GM18499 (cell line): ENCODE data around the gene MSMO1.
A peak's percentile ranks its signal among the peaks of the same experiment; 100 is the strongest.
"Not testable (repeated sequence)": the region's sequence is repeated elsewhere in the genome, so short reads cannot be mapped to it uniquely, and the experiment has no call there.

Experiments
- ATAC-seq: cut with Tn5 transposase; IDR thresholded peaks from one replicate; pipeline ENCODE4 v1.9.1; 2021; ENCODE audit warnings: moderate number of reproducible peaks; ENCODE audit not compliant: insufficient read depth, unreplicated experiment

Gene MSMO1

DNA sequence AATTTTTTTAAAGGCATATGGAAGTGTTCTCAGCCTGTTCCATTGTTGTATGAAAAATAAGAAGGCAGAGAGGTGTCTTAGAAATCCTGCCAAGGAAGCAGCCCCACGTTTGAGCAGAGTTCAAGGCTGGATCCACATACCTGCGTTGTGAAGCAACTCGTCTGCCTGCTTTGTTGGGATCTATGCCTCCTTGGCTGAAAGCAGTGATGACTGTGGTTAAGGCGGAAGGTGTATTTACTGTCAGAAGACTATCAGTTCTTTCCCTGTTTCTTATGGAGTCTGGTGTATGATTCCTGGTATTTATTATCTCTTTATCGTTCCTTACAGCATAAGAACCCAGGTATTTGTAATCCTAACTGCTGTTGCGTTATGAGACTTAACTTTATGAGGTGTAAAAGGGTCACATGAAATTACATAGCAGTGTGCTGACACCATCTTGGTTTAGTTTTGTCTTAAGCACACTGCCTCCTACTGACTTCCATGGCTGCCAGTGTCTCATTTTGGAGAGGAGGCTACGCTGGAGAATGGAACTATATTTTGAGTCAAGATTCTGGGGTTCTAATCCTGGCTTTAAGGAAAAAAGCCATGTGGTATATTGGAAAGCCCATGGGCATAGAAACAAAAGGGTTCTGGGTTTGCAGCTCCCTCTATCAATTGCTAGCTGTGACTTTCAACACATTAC, 3.1 kb upstream of the MSMO1 start:
- no peak for ATAC-seq

GRCh38 chr4:165324918-165325304, 2.6 kb upstream of the MSMO1 start:
- ATAC-seq: no peak

- ATAC-seq: no peak
These were observed 1.5 kb upstream of the MSMO1 start for GRCh38 chr4:165325732-165326512.

- ATAC-seq: no peak
These were observed 648 bp upstream of the MSMO1 start for GRCh38 chr4:165326831-165327210.

- no peak for ATAC-seq
These were observed 594 bp downstream of the MSMO1 start for GRCh38 chr4:165328101-165328425.

- ATAC-seq: no peak
These were observed 1.2 kb downstream of the MSMO1 start for GRCh38 chr4:165328708-165329107.

DNA sequence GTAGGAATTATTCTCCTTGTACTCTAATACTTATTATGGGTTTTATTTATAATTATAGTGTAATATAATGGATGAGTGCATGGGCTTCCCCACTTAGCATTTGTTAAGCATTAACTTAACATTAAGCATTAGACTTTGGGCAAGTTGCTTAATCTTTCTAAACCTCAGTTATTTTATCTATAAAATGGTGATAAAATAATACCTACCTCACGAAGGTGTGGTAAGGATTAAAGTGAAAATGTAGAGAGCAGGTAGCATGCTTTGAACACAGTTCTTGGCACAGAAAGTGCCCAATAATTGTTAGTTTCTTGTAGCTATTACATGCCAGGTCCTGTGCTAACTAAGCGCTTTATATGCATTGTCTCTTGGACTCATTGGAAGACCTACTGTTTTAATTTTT, 2.6 kb downstream of the MSMO1 start:
- no peak for ATAC-seq

DNA sequence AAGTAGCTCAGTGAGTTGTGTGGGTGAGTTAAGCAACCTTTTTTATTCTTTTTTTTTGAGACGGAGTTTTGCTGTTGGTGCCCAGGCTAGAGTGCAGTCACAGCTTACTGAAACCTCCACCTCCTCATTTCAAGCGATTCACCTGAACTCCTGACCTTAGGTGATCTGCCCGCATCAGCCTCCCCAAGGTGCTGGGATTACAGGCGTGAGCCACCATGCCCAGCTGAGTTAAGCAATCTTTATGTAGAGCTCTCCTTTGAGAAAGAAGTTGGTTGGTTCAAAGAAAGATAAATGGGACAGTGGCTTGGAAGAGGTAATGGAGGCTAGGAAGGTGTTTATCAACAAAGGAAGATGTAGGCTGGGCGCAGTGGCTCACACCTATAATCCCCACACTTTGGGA, 3.2 kb downstream of the MSMO1 start:
- no peak for ATAC-seq

- no peak for ATAC-seq
These were observed 3.9 kb downstream of the MSMO1 start for GRCh38 chr4:165331359-165331758.

DNA sequence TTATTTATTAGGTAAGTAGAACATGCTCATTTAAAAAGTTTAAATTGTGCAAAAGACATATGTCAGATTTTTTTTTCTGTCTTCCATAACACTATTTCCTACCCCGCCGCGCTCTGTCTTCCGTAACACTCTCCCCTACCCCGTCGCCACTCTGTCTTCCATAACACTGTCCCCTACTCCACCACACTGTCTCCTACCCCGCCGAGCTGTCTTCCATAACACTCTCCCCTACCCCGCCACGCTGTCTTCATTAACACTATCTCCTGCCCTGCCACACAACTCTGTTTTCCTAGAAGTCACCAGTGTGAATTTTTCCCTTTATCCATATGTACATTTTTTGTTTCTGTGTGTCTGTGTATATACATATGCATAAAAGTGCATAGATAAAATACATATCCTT, 4.4 kb downstream of the MSMO1 start:
- ATAC-seq: no peak

DNA sequence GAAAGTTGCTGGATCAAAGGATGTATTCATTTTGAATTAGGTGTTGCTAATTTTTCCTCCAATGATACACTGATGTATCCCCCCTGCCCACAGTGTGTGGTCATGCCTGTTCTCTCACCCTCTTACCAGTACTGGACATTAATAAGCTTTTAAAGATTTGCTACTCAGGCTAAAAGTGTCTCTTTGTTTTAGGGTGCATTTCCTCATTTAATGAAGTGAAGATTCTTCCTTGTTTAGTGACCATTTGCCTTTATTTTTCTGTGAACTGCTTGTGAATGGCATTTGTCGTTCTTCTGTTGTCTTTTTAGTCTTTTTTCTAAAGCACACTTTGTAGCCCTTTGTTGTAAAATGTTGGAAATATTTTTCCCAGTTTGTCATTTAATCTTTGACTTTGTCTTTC, 5.0 kb downstream of the MSMO1 start:
- no peak for ATAC-seq

- no peak for ATAC-seq
These were observed 7.8 kb downstream of the MSMO1 start for GRCh38 chr4:165335163-165335703.

- ATAC-seq: no peak
These were observed 9.3 kb downstream of the MSMO1 start for GRCh38 chr4:165336743-165337142.

- ATAC-seq: not testable (repeated sequence)
These were observed 14.9 kb downstream of the MSMO1 start for GRCh38 chr4:165342340-165342739.

DNA sequence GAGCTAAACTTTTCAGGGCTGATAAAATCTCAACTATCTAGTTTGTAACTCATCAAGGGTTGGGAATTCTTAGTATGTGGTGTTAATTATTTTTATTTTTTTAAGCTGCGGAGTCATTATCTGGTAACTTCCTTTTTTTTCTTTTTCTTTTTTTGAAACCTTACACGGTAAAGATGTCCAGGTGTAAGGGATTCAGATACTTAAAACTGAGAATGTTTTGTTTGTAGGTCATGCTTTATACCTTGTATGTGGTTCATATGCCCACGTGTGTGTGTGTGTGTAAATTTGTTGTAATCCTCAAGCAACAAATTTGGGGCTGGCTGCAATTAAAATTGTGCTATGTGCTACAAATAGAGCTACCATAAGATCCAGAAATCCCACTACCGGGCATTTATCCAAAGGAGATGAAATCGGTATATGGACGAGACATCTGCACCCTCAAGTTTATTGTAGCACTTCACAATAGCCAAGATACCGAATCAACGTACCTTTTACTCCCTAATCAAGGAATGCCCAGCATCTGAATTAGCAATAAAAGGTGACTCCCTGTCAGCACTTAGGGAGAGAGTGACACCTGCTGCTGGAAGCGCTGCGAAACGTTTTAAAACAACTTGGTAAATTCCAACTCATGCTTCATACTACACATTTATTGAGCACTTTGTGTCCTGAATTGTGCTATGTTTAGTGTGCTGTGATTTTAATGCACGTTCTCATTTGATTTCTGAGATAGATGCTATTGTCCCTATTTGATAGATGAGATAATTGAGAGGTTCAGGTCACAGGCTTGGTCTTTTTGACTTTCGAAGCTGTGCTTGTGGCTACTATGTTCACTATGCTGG, 16.1 kb downstream of the MSMO1 start:
- ATAC-seq: no peak

DNA sequence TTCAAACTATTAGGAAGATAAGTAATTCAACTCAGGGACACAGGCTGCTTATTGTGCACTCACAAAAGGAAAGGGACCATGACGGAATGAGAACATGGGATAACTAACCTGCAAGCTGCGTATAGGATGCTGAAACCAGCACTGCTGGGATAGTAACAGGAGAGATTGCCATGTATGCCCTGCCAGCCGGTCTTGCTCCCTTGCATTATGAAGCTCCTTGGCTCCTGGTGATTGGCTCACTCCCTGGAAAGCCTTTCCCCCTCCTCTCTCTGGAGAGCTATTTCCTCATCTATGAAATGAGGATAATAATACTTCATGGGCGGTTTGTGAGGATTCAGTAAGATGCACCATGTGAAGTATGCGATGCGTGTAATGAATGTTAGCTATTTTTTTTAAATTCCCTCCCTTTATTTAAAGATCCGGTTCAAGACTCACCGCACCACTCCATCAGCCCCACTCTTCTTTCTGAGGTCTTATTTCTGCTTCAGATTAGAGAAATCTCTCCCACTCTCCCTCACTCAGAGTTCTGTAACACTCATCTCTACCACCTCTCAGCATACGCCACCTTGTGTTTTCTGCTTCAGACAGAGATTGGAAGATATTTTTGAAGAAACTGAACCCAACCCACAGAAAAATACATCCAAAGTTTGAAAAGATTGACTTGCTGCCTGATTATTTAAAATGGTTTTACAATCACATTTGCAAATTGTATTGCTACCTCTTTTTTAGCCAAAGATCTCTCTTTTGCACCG, 18.4 kb downstream of the MSMO1 start:
- no peak for ATAC-seq

DNA sequence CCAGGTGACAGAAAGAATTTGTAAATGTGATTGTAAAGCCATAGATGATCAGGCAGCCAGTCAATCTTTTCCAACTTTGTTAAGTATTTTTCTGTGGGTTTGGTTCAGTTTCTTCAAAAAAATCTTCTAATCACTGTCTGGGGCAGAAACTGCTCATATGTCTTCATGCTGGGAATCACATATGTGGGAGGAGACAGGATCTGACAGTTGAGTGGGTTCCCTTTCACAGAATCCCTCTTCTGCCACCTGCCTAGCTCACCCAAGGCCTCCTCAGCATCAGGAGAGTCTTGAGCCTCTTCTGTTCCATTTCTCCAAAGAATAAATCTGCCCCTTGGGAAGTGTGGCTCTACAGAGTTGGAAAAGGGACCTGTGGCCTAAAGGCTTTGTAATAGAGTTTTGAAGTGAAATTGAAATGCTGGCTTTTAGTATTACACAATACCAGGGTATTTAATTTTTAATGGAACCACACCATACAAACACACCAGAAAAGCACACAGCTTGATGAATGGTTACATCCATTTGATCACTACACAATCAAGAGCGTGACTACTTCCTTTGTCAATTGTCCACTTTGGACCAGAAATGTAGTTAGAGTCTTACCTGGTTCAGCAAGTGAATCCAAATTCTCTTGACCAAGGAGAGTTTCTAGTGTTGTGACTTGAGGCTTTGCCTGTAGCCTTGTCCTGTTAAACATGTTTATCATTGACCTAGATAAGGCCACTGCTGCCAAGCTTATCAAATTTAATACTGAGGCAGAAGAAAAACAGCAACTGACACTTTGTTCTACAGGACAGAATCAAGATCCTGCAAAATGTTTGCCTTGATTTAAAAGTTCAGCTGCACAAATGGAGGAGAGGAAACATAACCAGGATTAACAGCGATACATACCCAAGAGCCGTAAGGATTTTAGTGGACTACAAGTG, 20.4 kb downstream of the MSMO1 start:
- ATAC-seq: no peak

- ATAC-seq: no peak
These were observed 24.1 kb downstream of the MSMO1 start for GRCh38 chr4:165351359-165352130.

- peak; percentile 46 for ATAC-seq
These were observed 28.4 kb downstream of the MSMO1 start for GRCh38 chr4:165355900-165356300.
